OCI-LY1 (cell line): ENCODE measurements around the gene TOMM40.

Source experiments
- H2AFZ ChIP-seq: fragments of 200-600 bp; sonication (generic), shearing (Covaris generic); 2 replicates; pipeline ENCODE4 v1.6.0; 2014; ENCODE audit warnings: antibody characterized with exemption, mild to moderate bottlenecking, low read length
- H3F3A ChIP-seq: fragments of 200-600 bp; sonication (generic), shearing (Covaris generic); 2 replicates; pipeline ENCODE4 v1.6.0; 2014; ENCODE audit warnings: mild to moderate bottlenecking, antibody characterized with exemption, low read length, moderate library complexity; ENCODE audit not compliant: insufficient read depth
- H3K27ac ChIP-seq: fragments of 200-600 bp; sonication (generic); 2 replicates; pipeline ENCODE4 v1.5.1; 2014; ENCODE audit warnings: low read length, mixed run types, mild to moderate bottlenecking, low read depth; ENCODE audit not compliant: poor library complexity, severe bottlenecking
- H3K27me3 ChIP-seq: fragments of 200-600 bp; sonication (generic); 2 replicates; pipeline ENCODE4 v1.6.0; 2014; ENCODE audit warnings: antibody characterized with exemption, mild to moderate bottlenecking, low read length, moderate library complexity; ENCODE audit not compliant: insufficient read depth
- H3K36me3 ChIP-seq: fragments of 200-600 bp; sonication (generic); 2 replicates; pipeline ENCODE4 v1.6.1; 2014; ENCODE audit warnings: mild to moderate bottlenecking, antibody characterized with exemption, low read length, moderate library complexity, mixed read lengths; ENCODE audit not compliant: insufficient read depth
- H3K4me1 ChIP-seq: fragments of 200-600 bp; sonication (generic); 2 replicates; pipeline ENCODE4 v1.5.1; 2014; ENCODE audit warnings: mild to moderate bottlenecking, low read length, moderate library complexity; ENCODE audit not compliant: insufficient read depth, severe bottlenecking
- H3K4me2 ChIP-seq: fragments of 200-600 bp; sonication (generic), shearing (Covaris generic); 2 replicates; pipeline ENCODE4 v1.6.1; 2014; ENCODE audit warnings: low read length
- H3K4me3 ChIP-seq: fragments of 200-600 bp; sonication (generic); 2 replicates; pipeline ENCODE4 v1.5.1; 2014; ENCODE audit warnings: low read length, low read depth, mild to moderate bottlenecking, mixed read lengths; ENCODE audit not compliant: poor library complexity, severe bottlenecking
- H3K79me2 ChIP-seq: fragments of 200-600 bp; shearing (Covaris generic); 2 replicates; pipeline ENCODE4 v1.6.1; 2016; ENCODE audit warnings: mixed run types, low read length, mixed read lengths; ENCODE audit not compliant: insufficient read depth
- H3K9ac ChIP-seq: fragments of 200-600 bp; sonication (generic), shearing (Covaris generic); 2 replicates; pipeline ENCODE4 v1.6.1; 2014; ENCODE audit warnings: mild to moderate bottlenecking, low read length, mixed read lengths
- H3K9me2 ChIP-seq: fragments of 200-600 bp; sonication (generic), shearing (Covaris generic); 2 replicates; pipeline ENCODE4 v1.6.1; 2014; ENCODE audit warnings: low read depth, mild to moderate bottlenecking, low read length, mixed read lengths
- H3K9me3 ChIP-seq: fragments of 200-600 bp; shearing (Covaris generic); 2 replicates; pipeline ENCODE4 v1.6.1; 2014; ENCODE audit warnings: low read length, mixed read lengths
- H4K20me1 ChIP-seq: fragments of 200-600 bp; sonication (generic), shearing (Covaris generic); 2 replicates; pipeline ENCODE4 v1.6.0; 2016; ENCODE audit warnings: mild to moderate bottlenecking, low read length; ENCODE audit not compliant: insufficient read depth
- CTCF ChIP-seq: fragments of 200-600 bp; sonication (generic), shearing (Covaris generic); IDR thresholded peaks from 2 replicates; pipeline ENCODE4 v1.5.1; 2017; ENCODE audit warnings: mild to moderate bottlenecking, antibody characterized with exemption, low read length, moderate library complexity, mixed read lengths
- EZH2 ChIP-seq: fragments of 200-600 bp; sonication (generic), shearing (Covaris generic); IDR thresholded peaks from 2 replicates; pipeline ENCODE4 v1.8.0; 2017; ENCODE audit warnings: borderline replicate concordance, mixed run types, mild to moderate bottlenecking, antibody characterized with exemption, low read length, moderate library complexity, mixed read lengths

Gene TOMM40

GRCh38 chr19:44846455-44847143, 44.5 kb upstream of the TOMM40 start:
- Histone ChIP-seq H3K4me2 (peak overlapping the region; percentile 31), H4K20me1 (no peaks in the 10 kb centered on the region), H3K9me3 (no peaks in the 10 kb centered on the region), H3K9ac (no peak overlapping the region), H3K9me2 (no peaks in the 10 kb centered on the region), H3K4me3 (peak overlapping the region; percentile 55), H3F3A (no peaks in the 10 kb centered on the region), H3K4me1 (peaks cover 12% of the 10 kb centered on the region), H3K36me3 (no peaks in the 10 kb centered on the region), H2AFZ (no peak overlapping the region), H3K27ac (no peak overlapping the region), H3K79me2 (no peaks in the 10 kb centered on the region), H3K27me3 (no peaks in the 10 kb centered on the region)
- TF ChIP-seq EZH2, result no peak
- no peak for TF ChIP-seq CTCF

DNA sequence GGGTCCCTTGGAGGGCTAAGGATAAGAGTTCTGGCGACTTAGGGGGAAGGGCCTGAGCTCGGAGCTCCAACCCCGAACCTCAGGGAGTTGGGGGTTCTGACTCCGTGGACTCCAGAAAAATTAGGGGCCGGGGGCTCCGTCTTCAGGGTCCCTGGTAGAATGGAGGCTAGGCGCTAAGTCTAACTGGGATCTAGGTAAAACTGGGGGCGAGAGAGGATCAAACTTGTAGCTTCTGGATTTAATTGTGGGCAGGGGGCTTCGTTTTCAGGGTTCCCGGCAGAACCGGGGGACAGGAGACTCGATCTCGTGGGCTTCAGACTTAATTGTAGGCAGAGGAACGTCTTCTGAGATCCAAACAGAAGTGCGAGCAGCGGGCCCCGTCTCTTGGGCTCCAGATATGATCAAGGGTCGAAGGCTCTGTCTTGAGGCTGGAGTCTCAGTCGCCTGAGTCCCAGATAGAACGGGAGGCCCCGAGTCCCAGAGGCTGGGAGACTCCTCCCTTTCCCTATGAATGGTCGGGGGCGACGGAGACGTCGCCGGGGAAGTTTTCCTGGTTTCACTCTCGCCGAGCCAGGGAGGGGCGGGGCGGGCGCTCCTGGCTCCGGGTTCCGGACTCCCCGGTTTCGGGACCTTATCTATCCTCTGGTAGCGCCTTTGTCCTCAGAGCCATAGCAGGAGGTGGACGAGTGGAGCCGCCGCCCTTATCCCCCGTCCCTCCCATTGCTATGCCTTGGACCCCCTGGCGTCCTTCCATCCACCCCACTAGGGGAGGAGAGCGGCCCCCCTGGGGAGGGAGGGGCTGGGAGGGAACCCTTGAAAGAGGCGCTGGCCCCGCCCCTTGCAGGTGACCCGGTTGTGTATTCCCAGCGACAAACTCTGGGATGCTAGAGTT, 43.7 kb upstream of the TOMM40 start:
- no peak for TF ChIP-seq CTCF
- no peak for TF ChIP-seq EZH2
- Histone ChIP-seq H3K4me2 (no peak overlapping the region), H3K27me3 (no peaks in the 10 kb centered on the region), H3K27ac (no peak overlapping the region), H2AFZ (no peak overlapping the region), H3K4me1 (peaks cover 12% of the 10 kb centered on the region), H4K20me1 (no peaks in the 10 kb centered on the region), H3K79me2 (no peaks in the 10 kb centered on the region), H3K9me2 (no peaks in the 10 kb centered on the region), H3K36me3 (no peaks in the 10 kb centered on the region), H3K9ac (no peak overlapping the region), H3K9me3 (no peaks in the 10 kb centered on the region), H3F3A (no peaks in the 10 kb centered on the region), H3K4me3 (no peak overlapping the region)

- Histone ChIP-seq H2AFZ (no peak overlapping the region), H3K27ac (no peak overlapping the region), H3K4me2 (no peak overlapping the region), H3K9me2 (no peaks in the 10 kb centered on the region), H3K4me1 (peaks cover 12% of the 10 kb centered on the region), H3K4me3 (no peak overlapping the region), H4K20me1 (no peaks in the 10 kb centered on the region), H3K9ac (no peak overlapping the region), H3K79me2 (no peaks in the 10 kb centered on the region), H3K36me3 (no peaks in the 10 kb centered on the region), H3K9me3 (no peaks in the 10 kb centered on the region), H3K27me3 (no peaks in the 10 kb centered on the region), H3F3A (no peaks in the 10 kb centered on the region)
- TF ChIP-seq EZH2 (no peak), CTCF (no peak)
Measured at GRCh38 chr19:44848036-44848811, 42.8 kb upstream of the TOMM40 start.
